ENCODE data around the gene PICK1. TPM values are rescaled to one million over a fixed set of nuclear protein-coding genes. Genes with fewer than 3 reads are reported as not detected.

Gene PICK1
- total RNA-seq, 1 experiment from 2014 or later, result 21.3 TPM

- no TSS peak for BruUV-seq (replicated peaks)
These were observed 5.9 kb upstream of the PICK1 start for GRCh38 chr22:38051261-38051660.

More at GRCh38 chr22:38051261-38051660, 5.9 kb upstream of the PICK1 start:
- DNase-seq (ENCODE audit: low read depth, low spot score) (no peak), ATAC-seq (no peak)
- no peaks in the 10 kb centered on the region for H3K4me1 ChIP-seq (ENCODE audit: control insufficient read depth, insufficient read depth, low read length)
- POLR2A ChIA-PET, result no interaction called here
- no peak overlapping the region for H3K27ac ChIP-seq (ENCODE audit: low read length)
- H3K9me3 ChIP-seq (ENCODE audit: control insufficient read depth, insufficient read depth, low read depth, low read length), result no peaks in the 10 kb centered on the region
- CTCF ChIA-PET, result interaction anchor here (0.5 kb wide), 1 partner anchor 12 kb away, joined by 7 read pairs; no protein-coding TSS in a partner anchor
- H3K36me3 ChIP-seq (ENCODE audit: control insufficient read depth, insufficient read depth, low read length), result no peaks in the 10 kb centered on the region
- intact Hi-C loops (cut with micrococcal nuclease; ENCODE audit: unreplicated experiment), result no loop called here
- no peak for TF ChIP-seq POLR2AphosphoS5 (IDR thresholded peaks at IDR 0.05; ENCODE audit: low read depth, low read length)
- no peak for TF ChIP-seq SIN3A (IDR thresholded peaks at IDR 0.05; ENCODE audit: borderline replicate concordance, insufficient read depth, low read depth, low read length)
- no peak for TF ChIP-seq REST (IDR thresholded peaks at IDR 0.05; ENCODE audit: insufficient read depth in 1 of 2, low read depth in 2 of 2, low read length in 1 of 2)
- TF ChIP-seq CTCF (IDR thresholded peaks at IDR 0.05), result no peak
- TF ChIP-seq TCF7L2 (IDR thresholded peaks at IDR 0.05; ENCODE audit: low read depth, low read length), result no peak
- no peaks in the 10 kb centered on the region for H3K27me3 ChIP-seq (ENCODE audit: control insufficient read depth, insufficient read depth, low read length)
- in situ Hi-C loops (cut with HindIII; ENCODE audit: low pct_unique_long_range_greater_than_20kb, low sequenced_read_pairs), result no loop called here
- H3K4me3 ChIP-seq (ENCODE audit: low read depth in 2 of 2, low read length in 2 of 2), result no peak overlapping the region
